ENCODE measurements around the gene SLC30A2. TPM values are rescaled to one million over a fixed set of nuclear protein-coding genes. Genes with fewer than 3 reads are reported as not detected.

The SLC30A2 gene
- total and polyA plus RNA-seq, 2 experiments from 2014 or later: 1.8 to 4.8 TPM

- Histone ChIP-seq H3K9me3 (ENCODE audit: low read depth) (no peaks in the 10 kb centered on the region), H3K27me3 (no peaks in the 10 kb centered on the region), H4K20me1 (ENCODE audit: insufficient read depth, poor library complexity, severe bottlenecking) (no peaks in the 10 kb centered on the region), H3K4me3 (no peak overlapping the region), H3K36me3 (replicated peaks; ENCODE audit: insufficient read depth, low read depth) (no peaks in the 10 kb centered on the region), H3K4me2 (no peak overlapping the region), H2AFZ (no peak overlapping the region), H3K4me1 (ENCODE audit: insufficient read depth) (no peaks in the 10 kb centered on the region), H3K27ac (no peak overlapping the region), H3K9me2 (replicated peaks; ENCODE audit: insufficient read depth) (no peaks in the 10 kb centered on the region), H3K79me2 (no peaks in the 10 kb centered on the region)
- 96% methylated on average over 13 of the region's 13 CpGs for WGBS (ENCODE audit: low lambda C conversion rate, missing lambda C conversion rate)
- TF ChIP-seq EZH2phosphoT487 (IDR thresholded peaks at IDR 0.05; ENCODE audit: low read depth, severe bottlenecking, unreplicated experiment): no peak
- TF ChIP-seq, protein P1, sequence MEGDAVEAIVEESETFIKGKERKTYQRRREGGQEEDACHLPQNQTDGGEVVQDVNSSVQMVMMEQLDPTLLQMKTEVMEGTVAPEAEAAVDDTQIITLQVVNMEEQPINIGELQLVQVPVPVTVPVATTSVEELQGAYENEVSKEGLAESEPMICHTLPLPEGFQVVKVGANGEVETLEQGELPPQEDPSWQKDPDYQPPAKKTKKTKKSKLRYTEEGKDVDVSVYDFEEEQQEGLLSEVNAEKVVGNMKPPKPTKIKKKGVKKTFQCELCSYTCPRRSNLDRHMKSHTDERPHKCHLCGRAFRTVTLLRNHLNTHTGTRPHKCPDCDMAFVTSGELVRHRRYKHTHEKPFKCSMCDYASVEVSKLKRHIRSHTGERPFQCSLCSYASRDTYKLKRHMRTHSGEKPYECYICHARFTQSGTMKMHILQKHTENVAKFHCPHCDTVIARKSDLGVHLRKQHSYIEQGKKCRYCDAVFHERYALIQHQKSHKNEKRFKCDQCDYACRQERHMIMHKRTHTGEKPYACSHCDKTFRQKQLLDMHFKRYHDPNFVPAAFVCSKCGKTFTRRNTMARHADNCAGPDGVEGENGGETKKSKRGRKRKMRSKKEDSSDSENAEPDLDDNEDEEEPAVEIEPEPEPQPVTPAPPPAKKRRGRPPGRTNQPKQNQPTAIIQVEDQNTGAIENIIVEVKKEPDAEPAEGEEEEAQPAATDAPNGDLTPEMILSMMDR (IDR thresholded peaks at IDR 0.05; ENCODE audit: poor library complexity): no peak
- no peak for TF ChIP-seq EZH2 (IDR thresholded peaks at IDR 0.05; ENCODE audit: borderline replicate concordance)
- no peak for DNase-seq (ENCODE audit: low spot score)
Measured at GRCh38 chr1:26023009-26023408, 22.9 kb downstream of the SLC30A2 start.

DNA sequence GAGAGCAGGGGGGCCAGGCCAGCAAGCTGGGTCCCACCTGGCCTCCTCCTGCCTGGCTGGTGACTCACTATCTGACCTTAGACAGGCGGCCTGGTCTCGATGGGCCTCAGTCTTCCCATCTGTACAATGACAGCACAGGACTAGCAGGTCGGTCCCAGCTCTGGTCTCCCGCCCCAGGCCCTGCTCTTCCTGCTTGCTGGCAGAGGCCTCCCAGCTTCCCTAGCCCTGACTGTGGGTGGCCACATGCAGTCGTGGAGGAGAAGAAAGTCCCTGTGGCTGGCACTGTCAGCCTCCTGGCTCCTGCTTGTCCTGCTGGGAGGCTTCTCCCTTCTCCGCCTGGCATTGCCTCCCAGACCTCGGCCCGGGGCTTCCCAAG, 23.5 kb downstream of the SLC30A2 start:
- no peaks in the 10 kb centered on the region for H3K4me1 ChIP-seq (ENCODE audit: insufficient read depth)
- no peak for DNase-seq (ENCODE audit: low spot score)
- no peaks in the 10 kb centered on the region for H3K27me3 ChIP-seq
- no peak overlapping the region for H3K4me3 ChIP-seq
- TF ChIP-seq, protein P1 (IDR thresholded peaks at IDR 0.05; ENCODE audit: poor library complexity): no peak
- TF ChIP-seq EZH2phosphoT487 (IDR thresholded peaks at IDR 0.05; ENCODE audit: low read depth, severe bottlenecking, unreplicated experiment) (no peak), EZH2 (IDR thresholded peaks at IDR 0.05; ENCODE audit: borderline replicate concordance) (no peak)
- H3K9me2 ChIP-seq (replicated peaks; ENCODE audit: insufficient read depth): no peaks in the 10 kb centered on the region
- 96% methylated on average over 7 of the region's 8 CpGs for WGBS (ENCODE audit: low lambda C conversion rate, missing lambda C conversion rate)
- H4K20me1 ChIP-seq (ENCODE audit: insufficient read depth, poor library complexity, severe bottlenecking): no peaks in the 10 kb centered on the region
- H3K4me2 ChIP-seq: peak overlapping the region; percentile 75
- H2AFZ ChIP-seq: no peak overlapping the region
- no peaks in the 10 kb centered on the region for H3K79me2 ChIP-seq
- no peaks in the 10 kb centered on the region for H3K9me3 ChIP-seq (ENCODE audit: low read depth)
- H3K36me3 ChIP-seq (replicated peaks; ENCODE audit: insufficient read depth, low read depth): no peaks in the 10 kb centered on the region
- H3K27ac ChIP-seq: no peak overlapping the region

GRCh38 chr1:26021647-26022403, 24.1 kb downstream of the SLC30A2 start, which contains the start of gene EXTL1:
EXTL1 (plus strand) TSS chr1:26021775; CDS start chr1:26022647, 872 bp downstream.
- H3K4me1 ChIP-seq (ENCODE audit: insufficient read depth): no peaks in the 10 kb centered on the region
- H4K20me1 ChIP-seq (ENCODE audit: insufficient read depth, poor library complexity, severe bottlenecking): no peaks in the 10 kb centered on the region
- no peak within 1 kb of the TSS for H3K4me3 ChIP-seq
- H3K27ac ChIP-seq: no peak within 1 kb of the TSS
- 37% methylated on average over 15 of the region's 15 CpGs for WGBS (ENCODE audit: low lambda C conversion rate, missing lambda C conversion rate)
- H3K9me3 ChIP-seq (ENCODE audit: low read depth): no peaks in the 10 kb centered on the region
- no peak for TF ChIP-seq EZH2phosphoT487 (IDR thresholded peaks at IDR 0.05; ENCODE audit: low read depth, severe bottlenecking, unreplicated experiment)
- TF ChIP-seq EZH2 (IDR thresholded peaks at IDR 0.05; ENCODE audit: borderline replicate concordance): no peak
- no peaks in the 10 kb centered on the region for H3K27me3 ChIP-seq
- no peaks in the 10 kb centered on the region for H3K79me2 ChIP-seq
- no peaks in the 10 kb centered on the region for H3K9me2 ChIP-seq (replicated peaks; ENCODE audit: insufficient read depth)
- no peak within 1 kb of the TSS for H2AFZ ChIP-seq
- no peaks in the 10 kb centered on the region for H3K36me3 ChIP-seq (replicated peaks; ENCODE audit: insufficient read depth, low read depth)
- DNase-seq (ENCODE audit: low spot score): no peak
- peak within 1 kb of the TSS; percentile 75 for H3K4me2 ChIP-seq

- 82% methylated on average over 6 of the region's 6 CpGs for WGBS (ENCODE audit: low lambda C conversion rate, missing lambda C conversion rate)
- no peaks in the 10 kb centered on the region for H3K9me3 ChIP-seq (ENCODE audit: low read depth)
- no peaks in the 10 kb centered on the region for H3K9me2 ChIP-seq (replicated peaks; ENCODE audit: insufficient read depth)
- H3K4me2 ChIP-seq: peak overlapping the region; percentile 75
- H3K36me3 ChIP-seq (replicated peaks; ENCODE audit: insufficient read depth, low read depth): no peaks in the 10 kb centered on the region
- H3K27me3 ChIP-seq: no peaks in the 10 kb centered on the region
- DNase-seq (ENCODE audit: low spot score): no peak
- H3K4me3 ChIP-seq: no peak overlapping the region
- H3K4me1 ChIP-seq (ENCODE audit: insufficient read depth): no peaks in the 10 kb centered on the region
- H3K27ac ChIP-seq: no peak overlapping the region
- H4K20me1 ChIP-seq (ENCODE audit: insufficient read depth, poor library complexity, severe bottlenecking): no peaks in the 10 kb centered on the region
- no peak overlapping the region for H2AFZ ChIP-seq
- TF ChIP-seq EZH2phosphoT487 (IDR thresholded peaks at IDR 0.05; ENCODE audit: low read depth, severe bottlenecking, unreplicated experiment) (no peak), EZH2 (IDR thresholded peaks at IDR 0.05; ENCODE audit: borderline replicate concordance) (no peak)
- TF ChIP-seq, protein P1 (IDR thresholded peaks at IDR 0.05; ENCODE audit: poor library complexity): no peak
- H3K79me2 ChIP-seq: no peaks in the 10 kb centered on the region
Measured at GRCh38 chr1:26020941-26021646, 24.8 kb downstream of the SLC30A2 start.
